IMR-90 (cell line): ENCODE measurements around the gene FBXL20. TPM values are rescaled to one million over a fixed set of nuclear protein-coding genes. Genes with fewer than 3 reads are reported as not detected.

ENCODE experiments used
- ATAC-seq: fragments of 200-7000 bp; cut with Tn5 transposase; 2 replicates; pipeline ENCODE4 v1.9.1; 2020; ENCODE audit warnings: low read depth, mild to moderate bottlenecking, moderate library complexity
- BruUV-seq: library from RNA; stranded (reverse); fragments of 400-500 nt; replicated peaks from 2 replicates; lab custom pipeline; 2021; lab: Mats Ljungman, UMichigan
- CTCF ChIA-PET: fragments of 300-600 bp; formaldehyde crosslinking; extraction: SDS; loops from one replicate; lab custom pipeline; 2021; ENCODE audit warnings: antibody characterized with exemption; lab: Yijun Ruan, JAX
- POLR2A ChIA-PET: fragments of 300-600 bp; sonication (Branson Sonifier 250); formaldehyde crosslinking; loops from one replicate; lab custom pipeline; 2022; ENCODE audit warnings: antibody characterized with exemption; ENCODE audit not compliant: unreplicated experiment; lab: Charles Lee
- DNase-seq: peaks from one replicate; pipeline ENCODE4 v3.0.0; 2013
- H2AFZ ChIP-seq: replicated peaks from 2 replicates; pipeline ENCODE3; 2013; ENCODE audit warnings: low read length, mild to moderate bottlenecking; ENCODE audit not compliant: poor library complexity
- H2AK5ac ChIP-seq: 2 replicates; pipeline ENCODE4 v1.6.1; 2013; ENCODE audit warnings: low read depth, low read length, inconsistent platforms
- H2AK9ac ChIP-seq: replicated peaks from 2 replicates; pipeline ENCODE3; 2013; ENCODE audit warnings: mild to moderate bottlenecking, low read depth, low read length, moderate library complexity; ENCODE audit not compliant: poor library complexity
- H2BK120ac ChIP-seq: 2 replicates; pipeline ENCODE4 v1.6.1; 2013; ENCODE audit warnings: low read depth, low read length, inconsistent platforms
- H2BK15ac ChIP-seq: 3 replicates; pipeline ENCODE4 v1.6.1; 2013; ENCODE audit warnings: low read depth, low read length, inconsistent platforms
- H2BK20ac ChIP-seq: 2 replicates; pipeline ENCODE4 v1.6.1; 2013; ENCODE audit warnings: low read depth, mild to moderate bottlenecking, inconsistent platforms, low read length, moderate library complexity
- H2BK5ac ChIP-seq: 2 replicates; pipeline ENCODE4 v1.6.1; 2013; ENCODE audit warnings: mild to moderate bottlenecking, low read depth, low read length, inconsistent platforms; ENCODE audit not compliant: poor library complexity, severe bottlenecking
- H3K14ac ChIP-seq: replicated peaks from 2 replicates; pipeline ENCODE4 v1.6.1; 2013; ENCODE audit warnings: low read depth, low read length, inconsistent platforms
- H3K18ac ChIP-seq: 2 replicates; pipeline ENCODE4 v1.6.1; 2013; ENCODE audit warnings: low read depth, low read length, control low read depth
- H3K23ac ChIP-seq: 2 replicates; pipeline ENCODE4 v1.6.1; 2013; ENCODE audit warnings: low read depth, low read length, inconsistent platforms
- H3K27ac ChIP-seq: 2 replicates; pipeline ENCODE4 v1.5.1; 2013; ENCODE audit warnings: mild to moderate bottlenecking, control low read depth, low read length; ENCODE audit not compliant: insufficient read depth
- H3K27me3 ChIP-seq: 2 replicates; pipeline ENCODE4 v1.6.1; 2013; ENCODE audit warnings: low read length; ENCODE audit not compliant: control insufficient read depth, insufficient read depth
- H3K36me3 ChIP-seq: 2 replicates; pipeline ENCODE4 v1.6.1; 2013; ENCODE audit warnings: low read length, mixed read lengths; ENCODE audit not compliant: control insufficient read depth, insufficient read depth
- H3K4ac ChIP-seq: 2 replicates; pipeline ENCODE4 v1.6.1; 2013; ENCODE audit warnings: low read depth, low read length, inconsistent platforms
- H3K4me1 ChIP-seq: 2 replicates; pipeline ENCODE4 v1.6.1; 2013; ENCODE audit warnings: low read length, mixed read lengths; ENCODE audit not compliant: control insufficient read depth, insufficient read depth
- H3K4me2 ChIP-seq: 2 replicates; pipeline ENCODE4 v1.6.1; 2013; ENCODE audit warnings: low read depth, mild to moderate bottlenecking, control low read depth, low read length, moderate library complexity
- H3K4me3 ChIP-seq: 2 replicates; pipeline ENCODE4 v1.5.1; 2013; ENCODE audit warnings: low read depth, mild to moderate bottlenecking, control low read depth, low read length, moderate library complexity; ENCODE audit not compliant: insufficient read depth
- H3K56ac ChIP-seq: 2 replicates; pipeline ENCODE4 v1.6.1; 2013; ENCODE audit warnings: low read length, inconsistent platforms; ENCODE audit not compliant: insufficient read depth; ENCODE audit errors: extremely low read depth
- H3K79me1 ChIP-seq, 2 experiments: 2 replicates each; pipeline ENCODE4 v1.6.1; 2013; ENCODE audit warnings: low read length in 2 of 2, inconsistent platforms in 1 of 2, low read depth in 1 of 2
- H3K9ac ChIP-seq: 2 replicates; pipeline ENCODE4 v1.6.1; 2013; ENCODE audit warnings: low read depth, low read length, control low read depth
- H3K9me1 ChIP-seq: 2 replicates; pipeline ENCODE4 v1.6.1; 2013; ENCODE audit warnings: low read length, inconsistent platforms; ENCODE audit not compliant: insufficient read depth
- H3K9me3 ChIP-seq: 2 replicates; pipeline ENCODE4 v1.6.1; 2013; ENCODE audit warnings: low read length; ENCODE audit not compliant: control insufficient read depth, insufficient read depth
- H4K20me1 ChIP-seq: 2 replicates; pipeline ENCODE4 v1.6.1; 2013; ENCODE audit warnings: low read length, inconsistent platforms; ENCODE audit not compliant: insufficient read depth
- H4K5ac ChIP-seq: 2 replicates; pipeline ENCODE4 v1.6.1; 2013; ENCODE audit warnings: mild to moderate bottlenecking, low read depth, low read length, control low read depth
- H4K8ac ChIP-seq, 2 experiments: 2 replicates each; pipeline ENCODE4 v1.6.1; 2013; ENCODE audit warnings: low read depth in 2 of 2, low read length in 2 of 2, control low read depth in 1 of 2, inconsistent platforms in 1 of 2
- H4K91ac ChIP-seq: 2 replicates; pipeline ENCODE4 v1.6.1; 2013; ENCODE audit warnings: low read depth, low read length, inconsistent platforms; ENCODE audit not compliant: insufficient read depth
- CEBPB ChIP-seq: IDR thresholded peaks from 2 replicates; pipeline ENCODE4 v1.6.1; 2012; ENCODE audit warnings: low read depth, low read length, improper control_type of control experiment
- WGBS, 2 experiments: methylation state at CpG; one replicate each; pipeline versions ENCODE4 v1.1.5 to v1.1.7; 2013; ENCODE audit warnings: missing lambda C conversion rate in 2 of 2; ENCODE audit not compliant: insufficient read length in 1 of 2; ENCODE audit errors: extremely low coverage in 2 of 2; 5-methylcytosine and 5-hydroxymethylcytosine counted together
- dilution Hi-C: fragments of 300-500 bp; cut with HindIII; formaldehyde crosslinking; loops from one replicate; pipeline ENCODE4 v1.14.3; 2018; ENCODE audit warnings: low sequenced_read_pairs; ENCODE audit not compliant: unreplicated experiment
- in situ Hi-C: fragments of 300-500 bp; cut with MboI; formaldehyde crosslinking; loops from 3 replicates; pipeline ENCODE4 v1.14.3; 2019; ENCODE audit warnings: low sequenced_read_pairs, inconsistent platforms, mixed read lengths
- intact Hi-C: fragments of 100-400 bp; cut with micrococcal nuclease; formaldehyde crosslinking; loops from 2 replicates; pipeline ENCODE4 v1.10.0; 2022
- polyA plus RNA-seq, 3 experiments: library from polyadenylated mRNA; depleted of rRNA; stranded (reverse); fragments of >200 nt; gene quantifications; 2 replicates each; pipeline ENCODE4 v1.2.3, GENCODE V29; 2012; ENCODE audit warnings: low replicate concordance in 1 of 3
- total RNA-seq: library from RNA; depleted of rRNA; stranded (reverse); fragments of >200 nt; gene quantifications from 2 replicates; pipeline ENCODE4 v1.2.3, GENCODE V29; 2012

Gene FBXL20
- total and polyA plus RNA-seq, 2 of the 4 experiments (the other 2 are of a cell fraction): 4.1 to 13.8 TPM

- Histone ChIP-seq H2BK5ac (no peak overlapping the region), H3K23ac (no peak overlapping the region), H3K18ac (no peak overlapping the region; the same call in 1 of the 2 replicates), H4K20me1 (no peaks in the 10 kb centered on the region; the same call in 1 of the 2 replicates), H2BK20ac (no peak overlapping the region), H4K8ac (peak overlapping the region; percentile 68 to 73; a peak in 2 of 4 replicates), H2AK9ac (peak overlapping the region; percentile 97), H4K5ac (no peak overlapping the region), H3K56ac (no peak overlapping the region), H4K91ac (peak overlapping the region; percentile 7; the same call in 1 of the 2 replicates), H3K9me1 (peaks cover 12% of the 10 kb centered on the region), H3K27me3 (peaks cover 2% of the 10 kb centered on the region; the same call in 1 of the 2 replicates), H2AFZ (peak overlapping the region; percentile 97), H3K4me2 (peak overlapping the region; percentile 21), H3K27ac (no peak overlapping the region), H3K9me3 (no peaks in the 10 kb centered on the region), H3K4me1 (peaks cover 16% of the 10 kb centered on the region), H3K36me3 (peaks cover 2% of the 10 kb centered on the region), H3K4me3 (peak overlapping the region; percentile 31), H2AK5ac (peak overlapping the region; percentile 27), H3K79me1 (no peaks in the 10 kb centered on the region), H3K14ac (no peak overlapping the region), H3K9ac (peak overlapping the region; percentile 30; the same call in 1 of the 2 replicates), H2BK120ac (peak overlapping the region; percentile 78), H2BK15ac (peak overlapping the region; percentile 51; the same call in 1 of the 3 replicates), H3K4ac (peak overlapping the region; percentile 70; the same call in 1 of the 2 replicates)
- no peak for TF ChIP-seq CEBPB
- DNase-seq (no peak), ATAC-seq (no peak)
- POLR2A ChIA-PET: no interaction called here
- WGBS, 2 experiments: 3% methylated on average over 5 of the region's 22 CpGs; no CpG with 5 or more reads in 1 of the 2 experiments
- intact Hi-C loops: no loop called here
- BruUV-seq: no TSS peak
- in situ Hi-C loops: no loop called here
- dilution Hi-C loops: no loop called here
- CTCF ChIA-PET: no interaction called here
Observed at GRCh38 chr17:39210093-39210434, 191.4 kb downstream of the FBXL20 start.
